Upper lobe of left lung (tissue), 6 donors: ENCODE measurements around the gene ATL3. TPM values are rescaled to one million over a fixed set of nuclear protein-coding genes. Genes with fewer than 3 reads are reported as not detected.

ENCODE experiments used
- ATAC-seq, 2 donors: fragments of 200-7000 bp; cut with Tn5 transposase; one replicate each; pipeline ENCODE4 v1.9.1; 2022; ENCODE audit warnings: mild to moderate bottlenecking in 2 of 2, moderate library complexity in 2 of 2; ENCODE audit not compliant: low FRiP score in 2 of 2
- DNase-seq, 2 donors: peaks; one replicate each; pipeline ENCODE4 v3.0.0-alpha.2; 2019 to 2020
- H3K27ac ChIP-seq, 4 donors: fragments of 200-600 bp; sonication (generic); one replicate each; pipeline ENCODE4 v1.5.1; 2016 to 2019
- H3K27me3 ChIP-seq, 4 donors: fragments of 200-600 bp; sonication (generic); one replicate each; pipeline ENCODE4 v1.5.1; 2017 to 2019
- H3K36me3 ChIP-seq, 4 donors: fragments of 200-600 bp; sonication (generic); one replicate each; pipeline ENCODE4 v1.5.1; 2016 to 2019
- H3K4me1 ChIP-seq, 4 donors: fragments of 200-600 bp; sonication (generic); one replicate each; pipeline ENCODE4 v1.5.1; 2018 to 2019
- H3K4me3 ChIP-seq, 4 donors: fragments of 200-600 bp; sonication (generic); one replicate each; pipeline ENCODE4 v1.5.1; 2017 to 2019; ENCODE audit warnings: mild to moderate bottlenecking in 2 of 4, moderate library complexity in 1 of 4
- H3K9me3 ChIP-seq, 4 donors: fragments of 200-600 bp; sonication (generic); one replicate each; pipeline ENCODE4 v1.5.1; 2018 to 2019
- EP300 ChIP-seq, 4 donors: sonication (generic); formaldehyde crosslinking; IDR thresholded peaks; one replicate each; pipeline ENCODE4 v1.5.1; 2017; ENCODE audit warnings: antibody characterized with exemption in 4 of 4, control low read depth in 2 of 4
- POLR2A ChIP-seq, 4 donors: fragments of 450-650 bp; IDR thresholded peaks; one replicate each; pipeline ENCODE4 v1.5.1; 2016 to 2017; ENCODE audit warnings: antibody characterized with exemption in 4 of 4, mild to moderate bottlenecking in 2 of 4
- POLR2AphosphoS5 ChIP-seq, 2 donors: sonication (generic); formaldehyde crosslinking; IDR thresholded peaks; one replicate each; pipeline ENCODE4 v1.5.1; 2017; ENCODE audit warnings: antibody characterized with exemption in 2 of 2
- WGBS, 2 donors: methylation state at CpG; one replicate each; pipeline ENCODE4 v1.1.5; 2017 to 2018; 5-methylcytosine and 5-hydroxymethylcytosine counted together
- total RNA-seq, 6 donors: library from RNA; depleted of rRNA in 4 of 6; stranded (reverse); fragments of >200 nt in 4 of 6; gene quantifications; one replicate each; pipeline versions ENCODE4 v1.1.0 to v1.2.1, GENCODE V29; 2016 to 2021
- TF ChIP-seq, protein P1 (sequence below), 6 experiments: fragments of 450-650 bp in 4 of 6; fragments of 200-600 bp in 2 of 6; sonication (generic) in 2 of 6; IDR thresholded peaks; one replicate each; pipeline ENCODE4 v1.5.1; 2016 to 2019; ENCODE audit warnings: antibody characterized with exemption in 6 of 6
- donor health status: DM: no; HTN: no; CAD: no; lungs with moderate emphysema.
- donor health status: DM: no; HTN: yes; CAD: no; lungs with severe emphysema.

The ATL3 gene
- total RNA-seq, 6 donors from 2014 or later = 16.8 to 75.1 (median 61.2) TPM

GRCh38 chr11:63713766-63714165 is 42.6 kb upstream of the ATL3 start:
- no peaks in the 10 kb centered on the region for H3K27me3 ChIP-seq
- H3K9me3 ChIP-seq = no peaks in the 10 kb centered on the region
- peaks cover 4 to 14% (median 10%) of the 10 kb centered on the region in 4 donors for H3K4me1 ChIP-seq
- no peak for ATAC-seq
- no peak overlapping the region for H3K4me3 ChIP-seq
- TF ChIP-seq EP300 (IDR thresholded peaks at IDR 0.05) = no peak
- whole genome bisulfite sequencing, 2 donors = 79 to 84% methylated on average over 2 of the region's 2 CpGs
- H3K36me3 ChIP-seq = peaks cover 0 to 5% (median 0%) of the 10 kb centered on the region in 4 donors
- DNase-seq = no peak
- H3K27ac ChIP-seq = no peak overlapping the region

DNA sequence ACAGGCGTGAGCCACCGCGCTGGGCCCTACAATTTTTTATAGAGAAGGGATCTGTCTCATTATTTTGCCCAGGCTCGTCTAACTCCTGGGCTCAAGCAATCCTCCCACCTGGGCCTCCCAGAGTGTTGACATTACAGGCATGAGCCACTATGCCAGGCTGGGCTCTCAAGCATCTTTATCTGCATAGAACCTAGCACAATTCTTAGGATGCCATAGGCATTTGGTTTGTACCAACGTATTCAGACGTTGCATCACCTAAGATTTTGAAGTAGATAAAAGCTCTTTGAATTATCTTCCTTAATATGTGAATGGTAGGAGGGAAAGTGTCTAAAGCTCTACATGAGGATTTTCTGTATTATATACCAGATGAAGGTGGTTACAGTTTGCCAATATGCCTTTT is 40.7 kb upstream of the ATL3 start:
- peaks cover 4 to 14% (median 10%) of the 10 kb centered on the region in 4 donors for H3K4me1 ChIP-seq
- H3K27ac ChIP-seq = no peak overlapping the region
- no peak for DNase-seq
- no peak for ATAC-seq
- TF ChIP-seq, protein P1, sequence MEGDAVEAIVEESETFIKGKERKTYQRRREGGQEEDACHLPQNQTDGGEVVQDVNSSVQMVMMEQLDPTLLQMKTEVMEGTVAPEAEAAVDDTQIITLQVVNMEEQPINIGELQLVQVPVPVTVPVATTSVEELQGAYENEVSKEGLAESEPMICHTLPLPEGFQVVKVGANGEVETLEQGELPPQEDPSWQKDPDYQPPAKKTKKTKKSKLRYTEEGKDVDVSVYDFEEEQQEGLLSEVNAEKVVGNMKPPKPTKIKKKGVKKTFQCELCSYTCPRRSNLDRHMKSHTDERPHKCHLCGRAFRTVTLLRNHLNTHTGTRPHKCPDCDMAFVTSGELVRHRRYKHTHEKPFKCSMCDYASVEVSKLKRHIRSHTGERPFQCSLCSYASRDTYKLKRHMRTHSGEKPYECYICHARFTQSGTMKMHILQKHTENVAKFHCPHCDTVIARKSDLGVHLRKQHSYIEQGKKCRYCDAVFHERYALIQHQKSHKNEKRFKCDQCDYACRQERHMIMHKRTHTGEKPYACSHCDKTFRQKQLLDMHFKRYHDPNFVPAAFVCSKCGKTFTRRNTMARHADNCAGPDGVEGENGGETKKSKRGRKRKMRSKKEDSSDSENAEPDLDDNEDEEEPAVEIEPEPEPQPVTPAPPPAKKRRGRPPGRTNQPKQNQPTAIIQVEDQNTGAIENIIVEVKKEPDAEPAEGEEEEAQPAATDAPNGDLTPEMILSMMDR (IDR thresholded peaks at IDR 0.05) = no peak
- TF ChIP-seq POLR2AphosphoS5 (IDR thresholded peaks at IDR 0.05) = no peak
- no peaks in the 10 kb centered on the region for H3K27me3 ChIP-seq
- H3K4me3 ChIP-seq = no peak overlapping the region
- WGBS, 2 donors = 83 to 87% methylated on average over 6 of the region's 6 CpGs
- no peaks in the 10 kb centered on the region for H3K9me3 ChIP-seq
- H3K36me3 ChIP-seq = peaks cover 0 to 5% (median 0%) of the 10 kb centered on the region in 4 donors

DNA sequence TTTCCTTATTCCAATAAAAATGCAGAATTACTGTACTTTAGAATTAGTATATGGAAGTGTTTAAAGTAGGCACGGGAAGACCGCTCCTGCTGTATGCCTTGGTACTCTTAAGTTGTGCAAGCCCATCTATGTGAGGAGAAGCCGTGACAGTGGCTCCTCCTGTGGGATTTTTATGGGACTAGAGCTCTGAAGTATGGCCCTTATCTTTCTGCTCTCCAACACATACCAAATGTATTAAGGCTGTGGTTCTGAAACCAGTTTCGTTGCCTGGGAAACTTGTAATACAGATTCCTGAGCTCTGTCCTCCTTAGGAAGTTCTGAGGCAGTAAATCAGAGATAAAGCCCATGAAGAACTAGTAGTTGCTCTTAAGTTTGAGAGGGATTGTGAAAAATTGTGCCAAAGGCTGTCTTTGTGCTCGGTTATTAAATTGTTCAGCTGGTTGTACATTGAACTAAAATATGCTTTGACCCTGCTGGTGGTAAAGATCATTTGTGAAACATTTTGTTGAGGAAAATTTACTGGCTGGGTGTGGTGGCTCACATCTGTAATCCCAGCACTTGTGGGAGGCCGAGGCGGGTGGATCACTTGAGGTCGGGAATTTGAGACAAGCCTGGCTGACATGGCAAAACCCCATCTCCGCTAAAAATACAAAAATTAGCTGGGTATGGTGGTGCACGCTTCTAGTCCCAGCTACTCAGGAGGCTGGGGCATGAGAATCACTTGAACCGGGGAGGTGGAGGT is 39.5 kb upstream of the ATL3 start:
- ATAC-seq (peak; percentile 68 to 87), DNase-seq (peak in 1 of 2 donors; percentile 50)
- H3K36me3 ChIP-seq = peaks cover 0 to 5% (median 0%) of the 10 kb centered on the region in 4 donors
- peaks cover 4 to 14% (median 10%) of the 10 kb centered on the region in 4 donors for H3K4me1 ChIP-seq
- H3K9me3 ChIP-seq = no peaks in the 10 kb centered on the region
- no peak overlapping the region for H3K4me3 ChIP-seq
- no peak for TF ChIP-seq POLR2AphosphoS5 (IDR thresholded peaks at IDR 0.05)
- TF ChIP-seq, protein P1 (IDR thresholded peaks at IDR 0.05) = peak in 2 of 6 experiments; percentile 23 to 27
- WGBS, 2 donors = 70 to 77% methylated on average over 11 of the region's 11 CpGs
- no peak overlapping the region for H3K27ac ChIP-seq
- no peaks in the 10 kb centered on the region for H3K27me3 ChIP-seq

GRCh38 chr11:63709336-63709884 is 38.2 kb upstream of the ATL3 start:
- WGBS, 2 donors = 59 to 64% methylated on average over 3 of the region's 3 CpGs
- DNase-seq = no peak
- no peak for ATAC-seq
- H3K4me1 ChIP-seq = peaks cover 4 to 14% (median 10%) of the 10 kb centered on the region in 4 donors
- no peak overlapping the region for H3K4me3 ChIP-seq
- no peaks in the 10 kb centered on the region for H3K9me3 ChIP-seq
- no peaks in the 10 kb centered on the region for H3K27me3 ChIP-seq
- no peak overlapping the region for H3K27ac ChIP-seq
- H3K36me3 ChIP-seq = no peaks in the 10 kb centered on the region
- no peak for TF ChIP-seq POLR2AphosphoS5 (IDR thresholded peaks at IDR 0.05)
- TF ChIP-seq EP300 (IDR thresholded peaks at IDR 0.05) = no peak
- no peak for TF ChIP-seq POLR2A (IDR thresholded peaks at IDR 0.05)
- TF ChIP-seq, protein P1 (IDR thresholded peaks at IDR 0.05) = no peak

- Histone ChIP-seq H3K4me1 (peaks cover 4 to 14% (median 10%) of the 10 kb centered on the region in 4 donors), H3K27me3 (no peaks in the 10 kb centered on the region), H3K27ac (no peak overlapping the region), H3K4me3 (no peak overlapping the region), H3K36me3 (no peaks in the 10 kb centered on the region), H3K9me3 (no peaks in the 10 kb centered on the region)
- 93 to 96% methylated on average over 1 of the region's 1 CpG for WGBS, 2 donors
- DNase-seq (no peak), ATAC-seq (no peak)
- TF ChIP-seq POLR2A (IDR thresholded peaks at IDR 0.05) = no peak
- TF ChIP-seq, protein P1 (IDR thresholded peaks at IDR 0.05) = no peak
- no peak for TF ChIP-seq POLR2AphosphoS5 (IDR thresholded peaks at IDR 0.05)
- no peak for TF ChIP-seq EP300 (IDR thresholded peaks at IDR 0.05)
Observed at GRCh38 chr11:63708764-63709163, 37.6 kb upstream of the ATL3 start.
